SK-N-SH (cell line): Measurements from ENCODE around the gene COL4A4. TPM values are rescaled to one million over a fixed set of nuclear protein-coding genes. Genes with fewer than 3 reads are reported as not detected.

Experiments used
- CTCF ChIA-PET: fragments of 300-600, 350-600 bp; formaldehyde crosslinking; extraction: SDS; loops from one replicate; lab custom pipeline; 2021; lab: Yijun Ruan, JAX
- POLR2A ChIA-PET: fragments of 350-600 bp; sonication (Branson Sonifier 250); formaldehyde crosslinking; extraction: SDS; loops from one replicate; lab custom pipeline; 2020; ENCODE audit warnings: antibody characterized with exemption, inconsistent platforms; lab: Yijun Ruan, JAX
- DNase-seq: peaks from one replicate; pipeline ENCODE4 v3.0.0; 2012
- H2AFZ ChIP-seq: fragments of 200-600 bp; sonication (generic); 2 replicates; pipeline ENCODE4 v1.8.1; 2016; ENCODE audit warnings: antibody characterized with exemption, mild to moderate bottlenecking, low read depth
- H3F3A ChIP-seq: fragments of 200-600 bp; sonication (generic); replicated peaks from 2 replicates; pipeline ENCODE3; 2016; ENCODE audit warnings: antibody characterized with exemption, mild to moderate bottlenecking; ENCODE audit not compliant: insufficient read depth
- H3K27ac ChIP-seq, 2 experiments: fragments of 200-500 bp in 1 of 2; fragments of 200-600 bp in 1 of 2; sonication (Bioruptor generic) in 1 of 2; sonication (generic), shearing (Covaris generic) in 1 of 2; 2 replicates each; pipeline versions ENCODE4 v1.5.1 to v1.6.1; 2014 to 2016; ENCODE audit warnings: low read depth in 2 of 2, inconsistent platforms in 1 of 2, low read length in 1 of 2, mild to moderate bottlenecking in 1 of 2, mixed read lengths in 1 of 2
- H3K27me3 ChIP-seq: fragments of 200-600 bp; sonication (generic), shearing (Covaris generic); 2 replicates; pipeline ENCODE4 v1.6.1; 2016; ENCODE audit warnings: mixed run types; ENCODE audit not compliant: insufficient read depth
- H3K36me3 ChIP-seq, 2 experiments: fragments of 200-500 bp in 1 of 2; fragments of 200-600 bp in 1 of 2; sonication (Bioruptor generic) in 1 of 2; sonication (generic) in 1 of 2; replicated peaks in 1 of 2; 2 replicates each; pipeline versions ENCODE3 to v1.5.1; 2014 to 2016; ENCODE audit warnings: low read length in 1 of 2, mild to moderate bottlenecking in 1 of 2; ENCODE audit not compliant: insufficient read depth in 2 of 2, control insufficient read depth in 1 of 2
- H3K4me1 ChIP-seq, 2 experiments: fragments of 200-500 bp in 1 of 2; fragments of 200-600 bp in 1 of 2; sonication (Bioruptor generic) in 1 of 2; sonication (generic), shearing (Covaris generic) in 1 of 2; 2 replicates each; pipeline versions ENCODE4 v1.5.1 to v1.6.1; 2014 to 2016; ENCODE audit warnings: low read depth in 1 of 2, low read length in 1 of 2, mixed run types in 1 of 2; ENCODE audit not compliant: insufficient read depth in 2 of 2, control insufficient read depth in 1 of 2
- H3K4me2 ChIP-seq: fragments of 200-600 bp; sonication (generic), shearing (Covaris generic); 2 replicates; pipeline ENCODE4 v1.6.1; 2017; ENCODE audit warnings: mixed run types
- H3K4me3 ChIP-seq, 2 experiments: fragments of 200-500 bp in 1 of 2; fragments of 200-600 bp in 1 of 2; sonication (Bioruptor generic) in 1 of 2; sonication (generic), shearing (Covaris generic) in 1 of 2; 2 replicates each; pipeline versions ENCODE4 v1.5.1 to v1.8.1; 2014 to 2016; ENCODE audit warnings: low read depth in 2 of 2, inconsistent platforms in 1 of 2, low read length in 1 of 2, mild to moderate bottlenecking in 1 of 2, mixed read lengths in 1 of 2, moderate library complexity in 1 of 2
- H3K79me2 ChIP-seq: fragments of 200-600 bp; sonication (generic); 2 replicates; pipeline ENCODE4 v1.8.1; 2017; ENCODE audit warnings: mild to moderate bottlenecking; ENCODE audit not compliant: insufficient read depth
- H3K9ac ChIP-seq: fragments of 200-600 bp; sonication (generic); 2 replicates; pipeline ENCODE4 v1.6.1; 2017; ENCODE audit warnings: mixed run types
- H3K9me2 ChIP-seq: fragments of 200-600 bp; sonication (generic); 2 replicates; pipeline ENCODE4 v1.6.1; 2017; ENCODE audit warnings: mixed run types
- H3K9me3 ChIP-seq: fragments of 200-600 bp; sonication (generic); 2 replicates; pipeline ENCODE4 v1.6.1; 2017; ENCODE audit warnings: mixed run types, mild to moderate bottlenecking, moderate library complexity
- H4K20me1 ChIP-seq: fragments of 200-600 bp; sonication (generic); 2 replicates; pipeline ENCODE4 v1.6.1; 2017; ENCODE audit warnings: mild to moderate bottlenecking, mixed run types; ENCODE audit not compliant: insufficient read depth
- EZH2phosphoT487 ChIP-seq: fragments of 200-600 bp; sonication (generic); IDR thresholded peaks from 2 replicates; pipeline ENCODE4 v1.6.1; 2017; ENCODE audit warnings: low read depth, mixed run types, mild to moderate bottlenecking, antibody characterized with exemption, moderate library complexity, borderline replicate concordance
- FOSL2 ChIP-seq: IDR thresholded peaks from 2 replicates; pipeline ENCODE4 v1.4.0; 2012; ENCODE audit warnings: low read depth, mild to moderate bottlenecking, moderate library complexity, borderline replicate concordance
- GABPA ChIP-seq: IDR thresholded peaks from 2 replicates; pipeline ENCODE4 v1.4.0; 2012; ENCODE audit warnings: low read depth, mild to moderate bottlenecking
- MXI1 ChIP-seq: IDR thresholded peaks from 2 replicates; pipeline ENCODE4 v1.6.1; 2012; ENCODE audit warnings: mild to moderate bottlenecking, low read depth, low read length, improper control_type of control experiment
- RAD21 ChIP-seq: IDR thresholded peaks from 2 replicates; pipeline ENCODE4 v1.6.1; 2012; ENCODE audit warnings: mild to moderate bottlenecking, low read length
- RFX5 ChIP-seq: IDR thresholded peaks from 2 replicates; pipeline ENCODE4 v1.6.1; 2012; ENCODE audit warnings: mild to moderate bottlenecking, improper control_type of control experiment, low read length
- SIN3A ChIP-seq: IDR thresholded peaks from 2 replicates; pipeline ENCODE4 v1.6.1; 2012; ENCODE audit warnings: low read depth, mild to moderate bottlenecking, low read length, moderate library complexity, borderline replicate concordance
- TAF1 ChIP-seq: IDR thresholded peaks from 2 replicates; pipeline ENCODE4 v1.6.1; 2012; ENCODE audit warnings: low read depth, mild to moderate bottlenecking, low read length, moderate library complexity, borderline replicate concordance
- TCF12 ChIP-seq: IDR thresholded peaks from 2 replicates; pipeline ENCODE4 v1.4.0; 2012
- TEAD4 ChIP-seq: IDR thresholded peaks from 2 replicates; pipeline ENCODE4 v1.4.0; 2012; ENCODE audit warnings: mild to moderate bottlenecking, borderline replicate concordance; ENCODE audit not compliant: insufficient read depth
- YY1 ChIP-seq: IDR thresholded peaks from 2 replicates; pipeline ENCODE4 v1.4.0; 2012; ENCODE audit warnings: low read depth, mild to moderate bottlenecking
- WGBS: methylation state at CpG from one replicate; pipeline ENCODE4 v1.1.6; 2017; ENCODE audit warnings: low lambda C conversion rate; 5-methylcytosine and 5-hydroxymethylcytosine counted together
- polyA plus RNA-seq, 3 experiments: library from polyadenylated mRNA; depleted of rRNA; stranded (reverse); fragments of >200 nt; gene quantifications; 2 replicates each; pipeline ENCODE4 v1.2.3, GENCODE V29; 2012
- TF ChIP-seq, protein P1 (sequence below): fragments of 150-350 bp; IDR thresholded peaks from 2 replicates; pipeline ENCODE4 v1.6.1; 2017; ENCODE audit warnings: antibody characterized with exemption, low read length, low read depth, borderline replicate concordance
- TF ChIP-seq, protein P2 (sequence below): fragments of 200-600 bp; sonication (generic); IDR thresholded peaks from 2 replicates; pipeline ENCODE4 v1.6.1; 2017; ENCODE audit warnings: antibody characterized with exemption, mild to moderate bottlenecking, moderate library complexity
- TF ChIP-seq, protein P3 (sequence below): fragments of 150-350 bp; IDR thresholded peaks from 2 replicates; pipeline ENCODE4 v1.6.1; 2016; ENCODE audit warnings: mild to moderate bottlenecking, low read depth, low read length

COL4A4 gene
- polyA plus RNA-seq, 1 of the 3 experiments (the other 2 are of a cell fraction): not detected

DNA sequence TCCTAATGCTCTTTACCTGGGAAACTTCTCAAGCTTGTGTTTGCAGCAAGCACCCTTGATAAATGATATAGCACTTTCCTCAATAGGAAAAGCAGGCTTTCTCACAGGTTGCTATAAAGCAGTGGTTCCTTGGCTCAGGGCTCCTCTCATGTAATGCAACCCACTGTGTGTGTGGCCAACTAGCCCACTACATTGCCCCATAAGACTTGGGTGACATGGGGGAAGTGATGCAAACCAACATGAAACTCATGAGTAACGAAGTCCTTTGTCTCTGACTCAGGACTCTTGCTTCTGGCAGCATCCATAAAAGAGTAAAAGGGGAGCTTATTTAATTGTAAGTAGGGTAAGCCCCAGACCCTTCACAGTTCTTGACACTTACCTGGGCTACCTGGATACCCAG lies 106.9 kb downstream of the COL4A4 start:
- no peak for DNase-seq
- 20% methylated on average over 1 of the region's 1 CpG for WGBS
- TF ChIP-seq, protein P1, sequence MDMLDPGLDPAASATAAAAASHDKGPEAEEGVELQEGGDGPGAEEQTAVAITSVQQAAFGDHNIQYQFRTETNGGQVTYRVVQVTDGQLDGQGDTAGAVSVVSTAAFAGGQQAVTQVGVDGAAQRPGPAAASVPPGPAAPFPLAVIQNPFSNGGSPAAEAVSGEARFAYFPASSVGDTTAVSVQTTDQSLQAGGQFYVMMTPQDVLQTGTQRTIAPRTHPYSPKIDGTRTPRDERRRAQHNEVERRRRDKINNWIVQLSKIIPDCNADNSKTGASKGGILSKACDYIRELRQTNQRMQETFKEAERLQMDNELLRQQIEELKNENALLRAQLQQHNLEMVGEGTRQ: no peak
- TF ChIP-seq RFX5 (no peak), GABPA (no peak)

DNA sequence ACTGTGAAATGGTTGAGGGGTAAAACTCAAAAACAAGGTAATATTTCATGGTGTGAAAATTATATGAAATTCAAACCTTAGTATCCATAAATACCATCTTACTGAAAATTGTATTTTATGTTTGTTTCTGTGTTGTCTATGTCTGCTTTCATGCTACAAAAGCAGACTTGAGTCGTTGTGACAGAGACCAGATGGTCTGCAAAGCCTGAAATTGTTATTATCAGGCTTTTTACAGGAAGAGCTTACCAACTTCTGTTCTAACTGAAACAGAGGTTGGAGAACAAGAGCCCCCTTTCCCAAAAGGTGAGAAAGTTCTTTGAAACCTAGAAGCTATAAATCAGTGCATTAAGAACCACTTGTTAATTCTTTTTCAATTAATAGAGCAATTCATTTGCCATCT lies 110.0 kb downstream of the COL4A4 start:
- no peak for DNase-seq
- Histone ChIP-seq H3K9me3 (no peaks in the 10 kb centered on the region), H3F3A (no peaks in the 10 kb centered on the region), H2AFZ (no peak overlapping the region), H3K27ac (peak overlapping the region in 1 of 2 experiments; percentile 28; a peak in 1 of 4 replicates), H3K4me3 (no peak overlapping the region), H3K4me1 (peaks cover 0 to 11% of the 10 kb centered on the region in 2 experiments; a peak in 2 of 4 replicates), H3K36me3 (no peaks in the 10 kb centered on the region), H3K79me2 (no peaks in the 10 kb centered on the region), H3K4me2 (no peak overlapping the region), H4K20me1 (no peaks in the 10 kb centered on the region), H3K27me3 (no peaks in the 10 kb centered on the region; the same call in 1 of the 2 replicates), H3K9ac (no peak overlapping the region), H3K9me2 (no peaks in the 10 kb centered on the region)
- TF ChIP-seq FOSL2 (no peak), RAD21 (no peak), TEAD4 (no peak), TCF12 (no peak), SIN3A (no peak), YY1 (no peak), MXI1 (no peak), TAF1 (no peak), EZH2phosphoT487 (no peak)
- TF ChIP-seq, protein P2, sequence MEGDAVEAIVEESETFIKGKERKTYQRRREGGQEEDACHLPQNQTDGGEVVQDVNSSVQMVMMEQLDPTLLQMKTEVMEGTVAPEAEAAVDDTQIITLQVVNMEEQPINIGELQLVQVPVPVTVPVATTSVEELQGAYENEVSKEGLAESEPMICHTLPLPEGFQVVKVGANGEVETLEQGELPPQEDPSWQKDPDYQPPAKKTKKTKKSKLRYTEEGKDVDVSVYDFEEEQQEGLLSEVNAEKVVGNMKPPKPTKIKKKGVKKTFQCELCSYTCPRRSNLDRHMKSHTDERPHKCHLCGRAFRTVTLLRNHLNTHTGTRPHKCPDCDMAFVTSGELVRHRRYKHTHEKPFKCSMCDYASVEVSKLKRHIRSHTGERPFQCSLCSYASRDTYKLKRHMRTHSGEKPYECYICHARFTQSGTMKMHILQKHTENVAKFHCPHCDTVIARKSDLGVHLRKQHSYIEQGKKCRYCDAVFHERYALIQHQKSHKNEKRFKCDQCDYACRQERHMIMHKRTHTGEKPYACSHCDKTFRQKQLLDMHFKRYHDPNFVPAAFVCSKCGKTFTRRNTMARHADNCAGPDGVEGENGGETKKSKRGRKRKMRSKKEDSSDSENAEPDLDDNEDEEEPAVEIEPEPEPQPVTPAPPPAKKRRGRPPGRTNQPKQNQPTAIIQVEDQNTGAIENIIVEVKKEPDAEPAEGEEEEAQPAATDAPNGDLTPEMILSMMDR: no peak
- TF ChIP-seq, protein P3, sequence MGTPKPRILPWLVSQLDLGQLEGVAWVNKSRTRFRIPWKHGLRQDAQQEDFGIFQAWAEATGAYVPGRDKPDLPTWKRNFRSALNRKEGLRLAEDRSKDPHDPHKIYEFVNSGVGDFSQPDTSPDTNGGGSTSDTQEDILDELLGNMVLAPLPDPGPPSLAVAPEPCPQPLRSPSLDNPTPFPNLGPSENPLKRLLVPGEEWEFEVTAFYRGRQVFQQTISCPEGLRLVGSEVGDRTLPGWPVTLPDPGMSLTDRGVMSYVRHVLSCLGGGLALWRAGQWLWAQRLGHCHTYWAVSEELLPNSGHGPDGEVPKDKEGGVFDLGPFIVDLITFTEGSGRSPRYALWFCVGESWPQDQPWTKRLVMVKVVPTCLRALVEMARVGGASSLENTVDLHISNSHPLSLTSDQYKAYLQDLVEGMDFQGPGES: no peak
- WGBS: 0% methylated on average over 1 of the region's 1 CpG
- CTCF ChIA-PET: interaction anchor here (1.6 kb wide), 1 partner anchor 21 kb away, joined by 4 read pairs; no protein-coding TSS in a partner anchor
- POLR2A ChIA-PET: interaction anchor here (0.7 kb wide), 1 partner anchor 234 kb away, joined by 3 read pairs; no protein-coding TSS in a partner anchor

More for the DNA sequence above, 106.9 kb downstream of the COL4A4 start:
- Histone ChIP-seq H2AFZ (no peak overlapping the region), H4K20me1 (no peaks in the 10 kb centered on the region), H3K4me1 (peaks cover 0 to 11% of the 10 kb centered on the region in 2 experiments; a peak in 2 of 4 replicates), H3K9me2 (no peaks in the 10 kb centered on the region), H3K4me2 (no peak overlapping the region), H3K4me3 (no peak overlapping the region), H3K79me2 (no peaks in the 10 kb centered on the region), H3K9ac (no peak overlapping the region), H3K27ac (no peak overlapping the region), H3K27me3 (no peaks in the 10 kb centered on the region; the same call in 1 of the 2 replicates), H3F3A (no peaks in the 10 kb centered on the region), H3K36me3 (no peaks in the 10 kb centered on the region), H3K9me3 (no peaks in the 10 kb centered on the region)
- ChIA-PET POLR2A (no interaction called here), CTCF (interaction anchor here (2.4 kb wide), 1 partner anchor 24 kb away, joined by 8 read pairs; no protein-coding TSS in a partner anchor)
